GM18867 (cell line): Measurements from ENCODE around the gene ZBTB16.

ENCODE experiments used
- ATAC-seq: cut with Tn5 transposase; IDR thresholded peaks from one replicate; pipeline ENCODE4 v1.9.1; 2021; ENCODE audit warnings: mild to moderate bottlenecking, moderate library complexity; ENCODE audit not compliant: unreplicated experiment

Gene ZBTB16

DNA sequence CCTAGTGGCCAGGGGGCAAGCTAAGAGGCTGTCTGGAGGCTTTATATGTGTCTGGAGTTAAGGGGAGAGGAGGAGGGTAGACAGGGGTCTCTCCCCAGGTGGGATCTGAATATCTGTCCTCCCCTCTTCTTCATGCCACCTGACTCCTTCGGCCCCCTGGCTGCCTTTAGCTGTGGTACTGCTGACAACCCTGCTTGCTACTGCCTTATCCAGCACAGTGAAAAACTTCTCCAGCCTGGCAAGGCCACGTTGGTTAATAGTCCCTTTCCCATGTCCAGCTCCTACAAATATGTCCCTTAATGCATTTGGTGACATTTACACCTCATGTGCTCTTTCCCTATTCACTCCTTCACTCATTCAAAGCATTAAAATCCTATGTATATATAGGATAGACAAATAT is 194.3 kb downstream of the ZBTB16 start:
- ATAC-seq: no peak

GRCh38 chr11:114254571-114255146 is 195.1 kb downstream of the ZBTB16 start:
- ATAC-seq: no peak

GRCh38 chr11:114255289-114255688 is 195.8 kb downstream of the ZBTB16 start:
- ATAC-seq: no peak

- no peak for ATAC-seq
These were observed 196.9 kb downstream of the ZBTB16 start for GRCh38 chr11:114256176-114256966.

DNA sequence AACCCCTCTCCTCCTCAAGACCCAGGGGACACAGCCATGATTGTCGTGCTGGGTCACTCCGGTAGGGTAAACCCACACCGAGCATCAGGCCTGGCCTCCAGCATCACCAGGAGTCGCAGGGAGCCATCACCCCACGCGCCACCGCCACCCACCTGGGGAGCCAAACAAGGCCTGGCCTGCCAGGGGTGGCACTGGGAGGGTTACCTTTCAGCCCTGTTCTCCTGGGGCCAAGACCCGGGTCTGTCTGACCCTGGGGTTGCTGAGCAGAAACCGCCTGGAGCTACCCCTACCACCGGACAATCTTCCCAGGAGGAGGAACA is 197.4 kb downstream of the ZBTB16 start:
- no peak for ATAC-seq

DNA sequence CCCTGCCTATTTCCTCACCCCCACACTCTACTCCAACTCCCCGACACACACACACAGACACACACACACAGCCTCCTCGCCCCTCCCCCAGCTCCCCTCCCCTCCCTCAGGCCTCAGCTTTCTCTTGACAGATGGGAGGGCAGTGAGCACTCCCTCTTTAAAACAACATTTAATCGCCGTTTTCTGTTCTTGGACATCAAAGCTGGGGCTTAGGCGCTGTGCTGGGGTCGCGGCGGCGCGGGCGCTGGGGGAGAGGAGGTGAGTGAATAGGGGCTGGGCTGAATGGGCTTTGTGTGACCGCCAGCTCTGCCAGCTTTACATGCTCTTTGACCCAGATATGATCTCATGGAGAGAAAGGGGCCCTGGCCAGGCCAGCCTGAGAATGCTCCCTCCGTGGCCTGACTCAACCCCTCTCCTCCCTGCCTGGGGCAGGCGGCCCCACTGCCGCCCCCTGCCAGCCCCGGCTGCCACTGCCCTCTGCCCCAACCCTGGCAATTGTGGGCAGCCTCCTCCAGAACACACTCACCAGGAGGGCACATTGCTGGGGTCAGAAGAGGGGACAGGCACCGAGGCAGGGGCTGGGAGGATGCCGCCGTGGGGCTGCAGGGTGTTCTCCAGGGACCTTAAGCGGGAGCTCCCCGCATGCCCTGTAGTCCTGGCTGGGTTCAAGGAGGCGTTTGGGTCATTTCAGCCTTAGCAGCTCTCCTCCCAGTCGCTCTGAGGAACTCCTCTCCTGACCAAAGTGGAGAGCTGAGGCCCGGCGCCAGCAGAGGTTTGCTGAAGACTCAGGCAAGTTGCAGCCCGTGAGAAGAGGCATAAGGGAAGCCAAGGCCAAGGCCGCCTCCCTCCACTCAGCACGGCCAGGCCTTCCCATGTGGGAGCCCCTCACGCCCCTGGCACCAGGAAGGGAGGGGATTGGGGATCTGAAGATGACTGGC is 198.4 kb downstream of the ZBTB16 start:
- ATAC-seq: no peak

DNA sequence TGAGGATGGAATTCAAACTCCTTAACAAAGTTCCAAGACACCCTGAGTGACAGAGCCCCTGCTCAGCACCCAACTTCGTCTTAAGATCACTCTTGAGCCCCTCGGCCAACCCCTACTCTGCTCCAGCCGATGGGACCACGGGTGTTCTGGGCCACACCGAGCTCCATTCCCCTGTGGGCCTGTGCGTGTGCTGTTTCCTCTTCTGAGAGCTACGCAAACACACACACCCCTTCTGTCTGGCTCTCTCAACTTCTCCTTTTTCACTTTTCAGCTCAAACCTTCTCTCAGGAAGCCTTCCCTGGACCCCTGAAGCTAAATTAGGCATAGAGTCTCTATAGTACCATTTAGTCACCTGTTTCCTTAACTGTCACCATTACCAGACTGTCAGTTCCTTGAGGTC is 199.2 kb downstream of the ZBTB16 start:
- ATAC-seq: no peak

DNA sequence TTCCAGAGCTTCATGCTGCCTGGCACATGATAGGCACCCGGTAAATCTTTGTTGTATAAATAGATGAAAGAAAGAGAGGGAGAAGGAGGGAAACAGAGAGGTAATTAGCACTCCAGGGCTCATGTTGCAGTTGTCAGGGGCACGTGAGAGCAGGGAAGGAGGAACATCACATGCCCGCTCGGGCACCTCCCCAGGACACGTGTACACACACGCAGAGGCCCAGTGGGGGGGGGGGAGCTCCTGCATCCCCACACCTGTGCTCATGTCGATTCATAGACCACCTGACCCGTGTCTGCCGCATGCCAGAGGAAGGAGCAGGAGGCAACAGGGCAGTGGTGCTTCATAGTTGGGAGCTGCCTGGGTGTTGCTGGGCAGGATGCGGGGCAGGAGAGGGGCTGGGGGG is 199.6 kb downstream of the ZBTB16 start:
- no peak for ATAC-seq

DNA sequence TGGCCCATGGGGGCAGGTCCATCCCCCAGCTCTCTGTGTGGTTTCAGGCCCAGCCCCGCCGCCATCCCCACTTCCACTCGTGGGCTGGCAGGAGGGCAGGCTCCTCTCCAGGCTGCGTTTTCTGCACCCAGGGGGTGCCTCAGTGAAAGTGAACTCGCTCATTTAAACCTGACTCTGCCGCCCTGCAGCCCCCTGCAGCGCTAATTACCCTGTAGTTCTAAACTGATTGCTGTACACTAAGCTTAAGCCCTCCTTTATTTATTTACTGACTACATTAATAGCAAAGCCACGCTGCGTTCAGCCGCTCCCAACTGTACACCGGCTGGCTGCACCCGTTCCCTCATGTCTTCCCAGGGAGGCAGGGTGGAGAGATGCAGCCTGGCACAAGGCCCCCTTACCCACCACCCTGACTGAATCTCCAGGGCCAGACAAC is 200.1 kb downstream of the ZBTB16 start:
- no peak for ATAC-seq

GRCh38 chr11:114260077-114260476 is 200.6 kb downstream of the ZBTB16 start:
- no peak for ATAC-seq

DNA sequence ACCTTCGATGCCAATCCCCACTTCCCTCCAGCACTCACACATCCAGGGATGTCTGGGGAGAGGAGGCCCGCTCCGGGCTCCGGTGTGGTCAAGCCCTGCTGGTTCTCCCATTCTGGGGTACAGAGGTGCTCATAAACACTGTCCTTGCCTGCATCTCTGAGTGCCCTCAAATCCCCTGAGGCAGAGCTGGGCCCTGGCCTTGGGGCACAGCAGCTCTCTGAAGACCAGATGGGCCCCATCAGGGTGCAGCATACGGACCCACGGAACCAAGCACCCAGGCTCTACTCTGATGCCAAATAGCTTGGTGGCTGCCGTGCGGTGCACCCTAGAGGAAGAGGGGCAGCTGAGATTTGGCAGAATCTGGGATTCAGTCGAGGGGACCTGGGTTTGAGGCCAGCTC is 201.0 kb downstream of the ZBTB16 start:
- no peak for ATAC-seq

DNA sequence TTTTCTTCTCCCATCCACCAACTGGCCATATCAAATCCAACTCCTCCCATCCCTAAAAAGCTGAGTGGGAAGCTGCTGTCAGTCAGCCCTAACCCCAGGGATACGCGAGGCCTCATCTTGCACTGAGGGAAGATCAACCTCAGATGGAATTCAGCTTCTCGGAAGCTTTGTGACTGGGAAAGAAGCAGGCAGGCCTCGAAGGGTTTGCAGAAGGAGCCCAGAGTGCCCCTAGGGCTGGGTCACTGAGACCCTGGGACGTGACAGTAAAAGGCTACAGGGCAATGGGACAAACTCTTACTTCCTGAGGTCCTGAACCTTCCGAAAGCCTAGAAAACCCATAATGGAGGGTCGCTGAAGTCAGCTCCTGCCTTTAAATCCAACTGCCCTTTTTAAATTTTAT is 202.3 kb downstream of the ZBTB16 start:
- no peak for ATAC-seq

GRCh38 chr11:114262681-114263512 is 203.4 kb downstream of the ZBTB16 start:
- ATAC-seq: no peak

- ATAC-seq: no peak
These were observed 204.1 kb downstream of the ZBTB16 start for GRCh38 chr11:114263513-114264170.

- no peak for ATAC-seq
These were observed 204.9 kb downstream of the ZBTB16 start for GRCh38 chr11:114264381-114264780.

DNA sequence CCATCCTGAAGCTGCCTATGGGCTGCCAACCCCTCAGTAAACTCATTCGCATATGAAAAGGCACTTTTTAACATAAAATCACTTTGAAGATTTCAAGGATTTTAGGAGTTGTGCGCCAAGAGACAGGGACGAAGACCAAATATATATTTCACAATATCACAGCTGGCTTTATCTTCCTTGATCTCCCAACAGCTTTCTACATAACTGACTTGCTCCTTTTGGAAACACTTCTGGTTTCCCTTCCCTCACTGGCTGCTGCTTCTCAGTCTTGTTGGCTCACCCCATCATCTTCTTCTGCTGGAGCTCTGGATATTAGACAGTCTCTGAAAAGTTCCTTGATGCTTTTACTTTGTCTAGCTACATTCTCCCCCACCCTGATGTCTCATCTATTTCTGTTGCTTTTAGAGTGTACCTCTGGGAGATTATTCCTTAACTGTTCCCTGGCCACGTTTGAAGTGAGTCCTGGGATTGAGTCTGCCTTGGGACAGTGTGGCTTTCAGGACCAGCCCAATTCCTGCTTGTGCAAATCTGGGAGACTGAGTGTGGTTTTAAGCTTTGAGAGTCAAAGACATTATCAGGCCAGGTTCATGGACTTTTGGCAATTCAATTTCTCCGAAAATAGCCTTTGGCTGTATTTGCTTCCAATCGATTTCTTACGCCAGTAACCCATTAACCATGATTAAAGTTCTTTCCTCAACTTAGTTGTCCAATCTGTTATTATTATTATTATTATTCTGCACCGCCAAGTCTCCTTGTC is 205.8 kb downstream of the ZBTB16 start:
- ATAC-seq: no peak

DNA sequence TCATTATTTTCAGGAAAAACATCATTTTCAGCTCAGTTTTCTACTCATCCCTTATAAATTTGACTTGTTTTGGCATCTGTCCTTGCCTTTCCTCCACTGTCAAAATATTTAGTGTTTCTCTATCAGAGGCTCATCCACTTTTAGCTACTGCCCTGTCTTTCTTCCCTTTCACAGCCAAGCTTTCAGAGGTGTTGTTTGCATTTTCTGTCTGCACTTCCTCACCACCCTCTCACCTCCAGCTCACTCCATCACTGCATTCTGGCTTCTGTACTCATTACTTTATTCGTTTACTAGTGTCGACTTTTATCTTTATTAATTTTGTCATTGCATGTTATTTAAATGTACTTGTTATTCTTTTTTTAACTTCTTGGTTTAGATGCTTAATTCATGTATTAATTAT is 210.0 kb downstream of the ZBTB16 start:
- no peak for ATAC-seq

DNA sequence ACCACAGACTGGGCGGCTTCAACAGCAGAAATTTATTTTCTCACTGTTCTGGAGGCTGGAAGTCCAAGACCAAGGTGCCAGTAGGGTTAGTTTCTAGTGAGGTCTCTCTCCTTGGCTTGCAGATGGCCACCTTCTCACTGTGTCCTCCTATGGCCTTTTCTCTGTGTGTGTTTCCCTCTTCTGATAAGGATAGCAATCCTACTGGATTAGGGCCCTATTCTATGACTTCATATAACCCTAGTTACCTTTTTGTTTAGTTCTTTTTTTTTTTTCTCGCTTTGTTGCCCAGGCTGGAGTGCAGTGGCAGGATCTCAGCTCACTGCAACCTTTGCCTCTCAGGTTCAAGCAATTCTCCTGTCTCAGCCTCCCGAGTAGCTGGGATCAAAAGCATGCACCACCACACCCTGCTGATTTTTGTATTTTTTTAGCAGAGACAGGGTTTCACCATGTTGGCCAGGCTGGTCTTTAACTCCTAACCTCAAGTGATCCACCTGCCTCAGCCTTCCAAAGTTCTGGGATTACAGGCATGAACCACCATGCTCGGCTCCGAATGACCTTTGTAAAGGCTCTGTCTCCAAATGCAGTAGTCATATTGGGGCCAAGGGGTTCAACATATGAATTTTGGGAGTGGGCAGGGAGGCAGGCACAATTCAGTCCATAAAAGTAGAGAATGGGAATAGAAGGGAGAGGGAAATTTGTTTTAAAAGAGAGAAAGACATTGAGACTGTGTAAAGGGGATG is 211.2 kb downstream of the ZBTB16 start:
- no peak for ATAC-seq

GRCh38 chr11:114271316-114271715 is 211.8 kb downstream of the ZBTB16 start:
- ATAC-seq: no peak
